HCT116 (cell line): ENCODE data around the gene RPS14. TPM values are rescaled to one million over a fixed set of nuclear protein-coding genes. Genes with fewer than 3 reads are reported as not detected.

Experiments used
- ATAC-seq: fragments of 200-7000 bp; cut with Tn5 transposase; 2 replicates; pipeline ENCODE4 v1.9.1; 2020; ENCODE audit warnings: mild to moderate bottlenecking, moderate library complexity
- BruUV-seq: library from RNA; stranded (reverse); fragments of 400-500 nt; replicated peaks from 2 replicates; lab custom pipeline; 2021; lab: Mats Ljungman, UMichigan
- CTCF ChIA-PET: fragments of 300-600 bp; sonication (Branson Sonifier 250); formaldehyde crosslinking; loops from one replicate; lab custom pipeline; 2021; ENCODE audit warnings: antibody characterized with exemption; lab: Charles Lee
- POLR2A ChIA-PET: fragments of 300-600, 350-600 bp; sonication (Branson Sonifier 250); formaldehyde crosslinking; loops from one replicate; lab custom pipeline; 2021; ENCODE audit warnings: antibody characterized with exemption; lab: Charles Lee
- RAD21 ChIA-PET, 2 experiments: fragments of 300-600 bp; sonication (Branson Sonifier 250); formaldehyde crosslinking; loops; one replicate each; lab custom pipeline; 2023; ENCODE audit warnings: low total read pairs in 2 of 2; ENCODE audit not compliant: uncharacterized antibody in 2 of 2, unreplicated experiment in 2 of 2, low non-redundant PET in 1 of 2; lab: Charles Lee
- DNase-seq: peaks from one replicate; pipeline ENCODE4 v3.0.0-alpha.2; 2010; ENCODE audit warnings: low read depth, low spot score
- H2AFZ ChIP-seq: fragments of 200-600 bp; shearing (Covaris generic), sonication (generic); 2 replicates; pipeline ENCODE4 v1.6.1; 2017; ENCODE audit warnings: low read depth, mixed run types, mixed read lengths, antibody characterized with exemption, low read length; ENCODE audit not compliant: poor library complexity, severe bottlenecking
- H3K27ac ChIP-seq: 2 replicates; pipeline ENCODE4 v1.5.1; 2012; ENCODE audit warnings: low read depth, low read length
- H3K27me3 ChIP-seq: fragments of 200-600 bp; sonication (generic); 2 replicates; pipeline ENCODE4 v1.6.1; 2016; ENCODE audit warnings: mixed run types, low read length, mixed read lengths; ENCODE audit not compliant: insufficient read depth
- H3K36me3 ChIP-seq, 2 experiments: fragments of 200-500 bp in 1 of 2; fragments of 200-600 bp in 1 of 2; sonication (Bioruptor generic) in 1 of 2; sonication (generic) in 1 of 2; 2 replicates each; pipeline versions ENCODE4 v1.5.1 to v1.6.1; 2014 to 2016; ENCODE audit warnings: low read length in 2 of 2, inconsistent platforms in 1 of 2, mixed read lengths in 1 of 2, mixed run types in 1 of 2; ENCODE audit not compliant: insufficient read depth in 2 of 2, control insufficient read depth in 1 of 2
- H3K4me1 ChIP-seq, 2 experiments: fragments of 200-600 bp in 1 of 2; sonication (generic) in 1 of 2; 2 replicates each; pipeline versions ENCODE4 v1.5.1 to v1.6.1; 2012 to 2017; ENCODE audit warnings: low read length in 2 of 2, inconsistent platforms in 1 of 2, mild to moderate bottlenecking in 1 of 2, mixed read lengths in 1 of 2, mixed run types in 1 of 2, moderate library complexity in 1 of 2; ENCODE audit not compliant: insufficient read depth in 2 of 2, control insufficient read depth in 1 of 2
- H3K4me2 ChIP-seq: fragments of 200-600 bp; sonication (generic); 2 replicates; pipeline ENCODE4 v1.6.1; 2017; ENCODE audit warnings: mixed run types, low read length, mixed read lengths
- H3K4me3 ChIP-seq, 2 experiments: fragments of 200-600 bp in 1 of 2; sonication (generic) in 1 of 2; replicated peaks in 1 of 2; 2 replicates each; pipeline ENCODE4 v1.5.1; 2011 to 2016; ENCODE audit warnings: low read length in 2 of 2, control low read depth in 1 of 2, low read depth in 1 of 2, mild to moderate bottlenecking in 1 of 2, mixed read lengths in 1 of 2, mixed run types in 1 of 2
- H3K79me2 ChIP-seq: fragments of 200-600 bp; sonication (generic); 2 replicates; pipeline ENCODE4 v1.6.1; 2017; ENCODE audit warnings: mild to moderate bottlenecking, mixed run types, low read length, moderate library complexity, mixed read lengths; ENCODE audit not compliant: insufficient read depth
- H3K9ac ChIP-seq: fragments of 200-600 bp; sonication (generic); 2 replicates; pipeline ENCODE4 v1.6.1; 2016; ENCODE audit warnings: low read length, mixed read lengths
- H3K9me2 ChIP-seq: fragments of 200-600 bp; sonication (generic), shearing (Covaris generic); 2 replicates; pipeline ENCODE4 v1.6.1; 2017; ENCODE audit warnings: mixed run types, mild to moderate bottlenecking, moderate library complexity; ENCODE audit not compliant: insufficient read depth
- H3K9me3 ChIP-seq, 2 experiments: fragments of 200-500 bp in 1 of 2; fragments of 200-600 bp in 1 of 2; sonication (Bioruptor generic) in 1 of 2; sonication (generic) in 1 of 2; 2 replicates each; pipeline ENCODE4 v1.6.1; 2014 to 2017; ENCODE audit warnings: low read length in 2 of 2, mixed read lengths in 2 of 2, inconsistent platforms in 1 of 2, low read depth in 1 of 2, mild to moderate bottlenecking in 1 of 2, mixed run types in 1 of 2, moderate library complexity in 1 of 2; ENCODE audit not compliant: control insufficient read depth in 1 of 2, insufficient read depth in 1 of 2
- H4K20me1 ChIP-seq: fragments of 200-600 bp; sonication (generic), shearing (Covaris generic); 2 replicates; pipeline ENCODE4 v1.6.1; 2017; ENCODE audit warnings: mixed run types, mild to moderate bottlenecking, moderate library complexity; ENCODE audit not compliant: insufficient read depth
- ATF3 ChIP-seq: IDR thresholded peaks from 2 replicates; pipeline ENCODE4 v1.6.1; 2012
- CBX3 ChIP-seq: IDR thresholded peaks from 2 replicates; pipeline ENCODE4 v1.6.1; 2012; ENCODE audit warnings: low read depth
- CEBPB ChIP-seq: IDR thresholded peaks from 2 replicates; pipeline ENCODE4 v1.6.1; 2012; ENCODE audit warnings: low read depth
- CTCF ChIP-seq, 3 experiments: fragments of 200-600 bp in 1 of 3; sonication (generic) in 1 of 3; IDR thresholded peaks in 2 of 3; conservative IDR thresholded peaks in 1 of 3; 2 replicates each; pipeline ENCODE4 v1.5.1; 2012 to 2017; ENCODE audit warnings: low read depth in 2 of 3, low read length in 2 of 3, antibody characterized with exemption in 1 of 3, borderline replicate concordance in 1 of 3, control low read depth in 1 of 3, mild to moderate bottlenecking in 1 of 3, mixed read lengths in 1 of 3, mixed run types in 1 of 3, moderate library complexity in 1 of 3; ENCODE audit not compliant: insufficient read depth in 1 of 3
- EGR1 ChIP-seq: IDR thresholded peaks from 2 replicates; pipeline ENCODE4 v1.6.1; 2012; ENCODE audit warnings: low read depth
- ELF1 ChIP-seq: IDR thresholded peaks from 2 replicates; pipeline ENCODE4 v1.6.1; 2012; ENCODE audit warnings: low read depth, borderline replicate concordance
- EZH2 ChIP-seq: fragments of 200-600 bp; sonication (generic); IDR thresholded peaks from 2 replicates; pipeline ENCODE4 v1.6.1; 2017; ENCODE audit warnings: antibody characterized with exemption, mixed run types
- POLR2A ChIP-seq: IDR thresholded peaks from 2 replicates; pipeline ENCODE4 v1.7.0; 2011; ENCODE audit warnings: borderline replicate concordance; ENCODE audit not compliant: insufficient read depth, insufficient read length; ENCODE audit errors: extremely low read depth
- POLR2AphosphoS5 ChIP-seq: IDR thresholded peaks from 2 replicates; pipeline ENCODE4 v1.6.1; 2011; ENCODE audit warnings: mild to moderate bottlenecking, low read depth, low read length, moderate library complexity
- RAD21 ChIP-seq: IDR thresholded peaks from 2 replicates; pipeline ENCODE4 v1.6.1; 2012; ENCODE audit warnings: low read depth, mild to moderate bottlenecking
- REST ChIP-seq: IDR thresholded peaks from 2 replicates; pipeline ENCODE4 v1.6.1; 2012; ENCODE audit warnings: low read depth
- SIN3A ChIP-seq: IDR thresholded peaks from 2 replicates; pipeline ENCODE4 v1.6.1; 2012; ENCODE audit warnings: low read depth
- SRF ChIP-seq: IDR thresholded peaks from 2 replicates; pipeline ENCODE4 v1.6.1; 2012; ENCODE audit warnings: low read depth
- YY1 ChIP-seq: IDR thresholded peaks from 2 replicates; pipeline ENCODE4 v1.6.1; 2011; ENCODE audit warnings: low read length, low read depth, moderate library complexity, mild to moderate bottlenecking; ENCODE audit not compliant: insufficient replicate concordance; ENCODE audit errors: extremely low read depth
- ZFX ChIP-seq: fragments of 450-650 bp; IDR thresholded peaks from 2 replicates; pipeline ENCODE4 v1.6.1; 2017
- intact Hi-C: fragments of 100-400 bp; cut with micrococcal nuclease; formaldehyde crosslinking; loops from 2 replicates; pipeline ENCODE4 v1.10.0; 2022
- total RNA-seq: library from RNA; stranded (reverse); gene quantifications from one replicate; pipeline ENCODE4 v1.2.1, GENCODE V29; 2021; ENCODE audit not compliant: unreplicated experiment

The RPS14 gene
- total RNA-seq, 1 experiment from 2014 or later, result 2,557 TPM

- ATAC-seq (no peak), DNase-seq (no peak)
- POLR2A ChIA-PET, result no interaction called here
- no peaks in the 10 kb centered on the region for H3K9me3 ChIP-seq
- no peak overlapping the region for H3K4me2 ChIP-seq
- H3K27me3 ChIP-seq, result no peaks in the 10 kb centered on the region
- H4K20me1 ChIP-seq, result no peaks in the 10 kb centered on the region
- H3K9me2 ChIP-seq, result no peaks in the 10 kb centered on the region
- peaks cover 0 to 7% of the 10 kb centered on the region in 2 experiments; a peak in 1 of 4 replicates for H3K36me3 ChIP-seq
- H3K4me1 ChIP-seq, result peaks cover 8 to 18% of the 10 kb centered on the region in 2 experiments; a peak in 3 of 4 replicates
- H3K79me2 ChIP-seq, result no peaks in the 10 kb centered on the region
- RAD21 ChIA-PET, result no interaction called here
- H2AFZ ChIP-seq, result no peak overlapping the region
- CTCF ChIA-PET, result no interaction called here
- no peak overlapping the region for H3K27ac ChIP-seq
- intact Hi-C loops, result no loop called here
- no peak overlapping the region for H3K4me3 ChIP-seq
- no TSS peak for BruUV-seq
- H3K9ac ChIP-seq, result no peak overlapping the region
- TF ChIP-seq SRF, result no peak
- TF ChIP-seq CEBPB, result no peak
Measured at GRCh38 chr5:150404941-150405816, 44.4 kb downstream of the RPS14 start.

- H3K36me3 ChIP-seq, result peaks cover 5 to 13% of the 10 kb centered on the region in 2 experiments; a peak in 3 of 4 replicates
- DNase-seq (no peak), ATAC-seq (no peak)
- H3K27ac ChIP-seq, result no peak overlapping the region
- ChIA-PET RAD21 (no interaction called here), CTCF (no interaction called here), POLR2A (no interaction called here)
- H3K9me2 ChIP-seq, result no peaks in the 10 kb centered on the region
- no peak overlapping the region for H2AFZ ChIP-seq
- H3K79me2 ChIP-seq, result no peaks in the 10 kb centered on the region
- no peak overlapping the region for H3K4me3 ChIP-seq
- no TSS peak for BruUV-seq
- no peak overlapping the region for H3K9ac ChIP-seq
- no peak overlapping the region for H3K4me2 ChIP-seq
- H3K9me3 ChIP-seq, result no peaks in the 10 kb centered on the region
- peaks cover 6 to 12% of the 10 kb centered on the region in 2 experiments; a peak in 3 of 4 replicates for H3K4me1 ChIP-seq
- intact Hi-C loops, result no loop called here
- no peaks in the 10 kb centered on the region for H4K20me1 ChIP-seq
- no peaks in the 10 kb centered on the region for H3K27me3 ChIP-seq
- TF ChIP-seq CBX3, result no peak
- TF ChIP-seq CEBPB, result no peak
- TF ChIP-seq CTCF (IDR thresholded peaks at IDR 0.05 in 2 of 3, conservative IDR thresholded peaks at IDR 0.05 in 1 of 3; ENCODE audit: borderline replicate concordance in 1 of 3, insufficient read depth in 1 of 3, low read depth in 2 of 3, low read length in 2 of 3), result no peak
- no peak for TF ChIP-seq REST
- no peak for TF ChIP-seq ATF3
- TF ChIP-seq RAD21, result no peak
- no peak for TF ChIP-seq EGR1
- no peak for TF ChIP-seq ELF1
- TF ChIP-seq YY1, result no peak
- TF ChIP-seq POLR2AphosphoS5, result no peak
- TF ChIP-seq EZH2, result no peak
- TF ChIP-seq POLR2A, result no peak
- no peak for TF ChIP-seq SIN3A
- TF ChIP-seq ZFX, result no peak
Measured at GRCh38 chr5:150404535-150404934, 45.0 kb downstream of the RPS14 start.
